GM20000 (cell line): ENCODE results near the gene GEMIN2.

ENCODE experiments used
- DNase-seq: peaks from one replicate; pipeline ENCODE4 v3.0.0; 2012; ENCODE audit warnings: low spot score
- TF ChIP-seq, protein P1 (sequence below): IDR thresholded peaks from 2 replicates; pipeline ENCODE4 v1.5.1; 2012; ENCODE audit warnings: mild to moderate bottlenecking, control low read depth; ENCODE audit errors: extremely low read depth, missing control alignments

GEMIN2 gene

GRCh38 chr14:39176263-39177167 lies 62.4 kb downstream of the GEMIN2 start:
- DNase-seq = no peak
- TF ChIP-seq, protein P1, sequence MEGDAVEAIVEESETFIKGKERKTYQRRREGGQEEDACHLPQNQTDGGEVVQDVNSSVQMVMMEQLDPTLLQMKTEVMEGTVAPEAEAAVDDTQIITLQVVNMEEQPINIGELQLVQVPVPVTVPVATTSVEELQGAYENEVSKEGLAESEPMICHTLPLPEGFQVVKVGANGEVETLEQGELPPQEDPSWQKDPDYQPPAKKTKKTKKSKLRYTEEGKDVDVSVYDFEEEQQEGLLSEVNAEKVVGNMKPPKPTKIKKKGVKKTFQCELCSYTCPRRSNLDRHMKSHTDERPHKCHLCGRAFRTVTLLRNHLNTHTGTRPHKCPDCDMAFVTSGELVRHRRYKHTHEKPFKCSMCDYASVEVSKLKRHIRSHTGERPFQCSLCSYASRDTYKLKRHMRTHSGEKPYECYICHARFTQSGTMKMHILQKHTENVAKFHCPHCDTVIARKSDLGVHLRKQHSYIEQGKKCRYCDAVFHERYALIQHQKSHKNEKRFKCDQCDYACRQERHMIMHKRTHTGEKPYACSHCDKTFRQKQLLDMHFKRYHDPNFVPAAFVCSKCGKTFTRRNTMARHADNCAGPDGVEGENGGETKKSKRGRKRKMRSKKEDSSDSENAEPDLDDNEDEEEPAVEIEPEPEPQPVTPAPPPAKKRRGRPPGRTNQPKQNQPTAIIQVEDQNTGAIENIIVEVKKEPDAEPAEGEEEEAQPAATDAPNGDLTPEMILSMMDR = no peak

DNA sequence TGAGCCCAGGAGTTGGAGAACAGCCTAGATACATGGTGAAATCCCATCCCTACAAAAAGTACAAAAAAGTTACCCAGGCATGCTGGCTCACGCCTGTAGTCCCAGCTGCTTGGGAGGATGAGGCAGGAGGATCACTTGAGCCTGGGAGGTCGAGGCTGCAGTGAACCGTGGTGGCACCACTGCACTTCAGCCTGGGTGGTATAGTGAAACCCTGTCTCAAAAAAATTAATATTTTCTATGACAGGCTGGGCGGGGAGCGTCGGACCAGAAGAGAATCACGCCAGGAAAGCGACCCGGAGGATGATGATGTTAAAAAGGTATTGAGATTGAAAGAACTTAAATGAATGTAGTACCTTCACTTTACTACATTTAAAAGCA lies 63.0 kb downstream of the GEMIN2 start:
- TF ChIP-seq, protein P1 = no peak
- no peak for DNase-seq

DNA sequence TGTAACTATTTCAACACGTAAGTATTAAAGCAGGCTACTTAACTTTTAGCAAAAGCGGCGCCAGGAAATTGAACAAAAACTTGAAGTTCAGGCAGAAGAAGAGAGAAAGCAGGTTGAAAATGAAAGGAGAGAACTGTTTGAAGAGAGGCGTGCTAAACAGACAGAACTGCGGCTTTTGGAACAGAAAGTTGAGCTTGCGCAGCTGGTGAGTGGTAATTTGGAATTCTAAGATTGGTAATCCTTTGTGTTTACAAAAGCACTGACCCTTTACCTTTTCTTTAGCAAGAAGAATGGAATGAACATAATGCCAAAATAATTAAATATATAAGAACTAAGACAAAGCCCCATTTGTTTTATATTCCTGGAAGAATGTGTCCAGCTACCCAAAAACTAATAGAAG lies 64.9 kb downstream of the GEMIN2 start:
- no peak for DNase-seq

DNA sequence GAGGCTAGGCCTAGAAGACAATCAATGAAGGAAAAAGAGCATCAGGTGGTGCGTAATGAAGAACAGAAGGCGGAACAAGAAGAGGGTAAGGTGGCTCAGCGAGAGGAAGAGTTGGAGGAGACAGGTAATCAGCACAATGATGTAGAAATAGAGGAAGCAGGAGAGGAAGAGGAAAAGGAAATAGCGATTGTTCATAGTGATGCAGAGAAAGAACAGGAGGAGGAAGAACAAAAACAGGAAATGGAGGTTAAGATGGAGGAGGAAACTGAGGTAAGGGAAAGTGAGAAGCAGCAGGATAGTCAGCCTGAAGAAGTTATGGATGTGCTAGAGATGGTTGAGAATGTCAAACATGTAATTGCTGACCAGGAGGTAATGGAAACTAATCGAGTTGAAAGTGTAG lies 66.4 kb downstream of the GEMIN2 start:
- DNase-seq = no peak
- TF ChIP-seq, protein P1 = no peak

More for the DNA sequence above, 64.9 kb downstream of the GEMIN2 start:
- TF ChIP-seq, protein P1 = no peak

- DNase-seq = no peak
- TF ChIP-seq, protein P1 = no peak
Observed at GRCh38 chr14:39181026-39181692, 67.0 kb downstream of the GEMIN2 start.

DNA sequence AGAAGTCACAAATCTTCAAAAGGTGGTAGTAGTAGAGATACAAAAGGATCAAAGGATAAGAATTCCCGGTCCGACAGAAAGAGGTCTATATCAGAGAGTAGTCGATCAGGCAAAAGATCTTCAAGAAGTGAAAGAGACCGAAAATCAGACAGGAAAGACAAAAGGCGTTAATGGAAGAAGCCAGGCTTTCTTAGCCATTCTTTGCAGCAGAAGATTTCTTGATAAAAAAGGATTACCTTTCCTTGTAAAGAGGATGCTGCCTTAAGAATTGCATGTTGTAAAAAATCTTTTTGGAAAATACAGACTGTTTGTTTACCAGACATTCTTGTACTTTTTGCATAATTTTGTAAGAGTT lies 67.5 kb downstream of the GEMIN2 start:
- TF ChIP-seq, protein P1 = no peak
- no peak for DNase-seq
